GM18520 (cell line): ENCODE measurements around the gene SOX6.
"Not testable (repeated sequence)": the region's sequence is repeated elsewhere in the genome, so short reads cannot be mapped to it uniquely, and the experiment has no call there.

ENCODE experiments used
- ATAC-seq: cut with Tn5 transposase; IDR thresholded peaks from one replicate; pipeline ENCODE4 v1.9.1; 2021; ENCODE audit not compliant: unreplicated experiment

SOX6 gene

GRCh38 chr11:16110886-16111285, 245.5 kb downstream of the SOX6 start:
- ATAC-seq = no peak

- no peak for ATAC-seq
These were observed 256.9 kb downstream of the SOX6 start for GRCh38 chr11:16099343-16099900.

GRCh38 chr11:16098526-16099205, 257.7 kb downstream of the SOX6 start:
- ATAC-seq = no peak

GRCh38 chr11:16097543-16097942, 258.8 kb downstream of the SOX6 start:
- no peak for ATAC-seq

GRCh38 chr11:16096336-16096735, 260.0 kb downstream of the SOX6 start:
- ATAC-seq = no peak

- ATAC-seq = no peak
These were observed 260.6 kb downstream of the SOX6 start for GRCh38 chr11:16095756-16096155.

GRCh38 chr11:16093889-16094653, 262.3 kb downstream of the SOX6 start:
- ATAC-seq = no peak

- no peak for ATAC-seq
These were observed 264.5 kb downstream of the SOX6 start for GRCh38 chr11:16091862-16092261.

GRCh38 chr11:16089481-16089880, 266.9 kb downstream of the SOX6 start:
- no peak for ATAC-seq

- no peak for ATAC-seq
These were observed 267.6 kb downstream of the SOX6 start for GRCh38 chr11:16088774-16089173.

- ATAC-seq = no peak
These were observed 268.5 kb downstream of the SOX6 start for GRCh38 chr11:16087886-16088285.

GRCh38 chr11:16086229-16086819, 270.0 kb downstream of the SOX6 start:
- ATAC-seq = no peak

GRCh38 chr11:16082095-16083055, 274.0 kb downstream of the SOX6 start:
- ATAC-seq = no peak

GRCh38 chr11:16081382-16082094, 274.8 kb downstream of the SOX6 start:
- no peak for ATAC-seq

GRCh38 chr11:16080688-16081381, 275.5 kb downstream of the SOX6 start:
- ATAC-seq = no peak

- ATAC-seq = no peak
These were observed 277.4 kb downstream of the SOX6 start for GRCh38 chr11:16078936-16079335.

GRCh38 chr11:16070573-16070972, 285.8 kb downstream of the SOX6 start:
- ATAC-seq = no peak

- ATAC-seq = not testable (repeated sequence)
These were observed 289.1 kb downstream of the SOX6 start for GRCh38 chr11:16067268-16067667.

GRCh38 chr11:16059332-16059731, 297.0 kb downstream of the SOX6 start:
- ATAC-seq = no peak
